HCT116 (cell line): ENCODE measurements around the gene ALOXE3.

Experiments used
- ELF1 ChIP-seq: IDR thresholded peaks from 2 replicates; pipeline ENCODE4 v1.6.1; 2012; ENCODE audit warnings: low read depth, borderline replicate concordance
- JUND ChIP-seq: IDR thresholded peaks from 2 replicates; pipeline ENCODE4 v1.6.1; 2012

DNA sequence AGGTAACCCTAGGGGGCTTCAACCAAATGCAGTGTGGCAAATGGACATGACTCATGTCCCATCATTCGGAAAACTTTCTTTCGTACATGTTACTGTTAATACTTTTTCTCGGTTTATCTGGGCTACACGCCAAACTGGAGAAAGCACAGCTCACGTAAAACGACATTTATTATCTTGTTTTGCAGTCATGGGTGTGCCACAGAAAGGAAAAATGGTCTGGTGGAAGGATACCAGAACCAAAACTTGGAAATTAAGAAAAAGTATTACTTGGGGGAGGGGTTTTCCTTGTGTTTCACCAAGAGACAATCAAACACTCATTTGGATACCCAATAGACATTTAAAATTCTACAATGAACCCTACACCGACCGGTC lies 55.9 kb downstream of the ALOXE3 start:
- no peak for TF ChIP-seq JUND
- no peak for TF ChIP-seq ELF1
